Measurements from ENCODE around the gene IFI30. TPM values are rescaled to one million over a fixed set of nuclear protein-coding genes. Genes with fewer than 3 reads are reported as not detected.

Gene IFI30
- polyA plus RNA-seq, 1 donor: 270 TPM

DNA sequence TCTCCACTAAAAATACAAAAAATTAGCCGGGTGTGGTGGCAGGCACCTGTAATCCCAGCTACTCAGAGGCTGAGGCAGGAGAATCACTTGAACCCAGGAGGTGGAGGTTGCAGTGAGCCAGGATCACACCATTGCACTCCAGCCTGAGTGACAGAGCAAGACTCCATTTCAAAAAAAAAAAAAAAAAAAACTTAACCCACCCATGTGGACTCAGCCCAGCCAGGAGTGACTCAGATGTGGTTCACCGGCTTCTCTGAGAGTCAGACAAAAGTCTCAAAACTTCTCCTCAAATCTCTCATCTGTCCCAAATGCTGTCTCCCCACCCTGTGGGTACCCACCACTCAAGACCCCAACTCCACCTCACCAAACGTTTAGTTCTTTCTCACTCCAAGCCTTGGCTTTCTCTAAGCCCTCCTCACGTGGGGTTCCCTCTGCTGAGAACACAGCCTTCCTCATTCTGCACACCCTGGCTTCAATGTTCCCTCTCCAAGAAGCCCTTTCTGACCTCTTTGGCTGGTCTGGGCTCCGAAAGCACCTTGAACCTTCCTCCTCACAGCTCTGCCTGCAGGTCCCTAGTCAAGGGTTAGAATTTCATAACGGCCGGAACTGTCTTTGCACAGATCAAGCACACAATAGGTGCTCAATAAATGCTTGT lies 41.3 kb downstream of the IFI30 start:
- Histone ChIP-seq H3K27ac (ENCODE audit: low read length) (no peak overlapping the region), H3K4me1 (ENCODE audit: control insufficient read depth, insufficient read depth, low read length) (no peaks in the 10 kb centered on the region), H3K9me3 (ENCODE audit: control insufficient read depth, low read depth, low read length) (no peaks in the 10 kb centered on the region), H3K27me3 (ENCODE audit: control insufficient read depth, insufficient read depth, low read length) (peaks cover 12% of the 10 kb centered on the region), H3K4me3 (ENCODE audit: low read length) (no peak overlapping the region), H3K36me3 (ENCODE audit: control insufficient read depth, insufficient read depth, low read length) (no peaks in the 10 kb centered on the region)
- WGBS (ENCODE audit: insufficient coverage, low lambda C conversion rate): no CpG with 5 or more reads among the region's 7 CpGs
- no peak for DNase-seq

DNA sequence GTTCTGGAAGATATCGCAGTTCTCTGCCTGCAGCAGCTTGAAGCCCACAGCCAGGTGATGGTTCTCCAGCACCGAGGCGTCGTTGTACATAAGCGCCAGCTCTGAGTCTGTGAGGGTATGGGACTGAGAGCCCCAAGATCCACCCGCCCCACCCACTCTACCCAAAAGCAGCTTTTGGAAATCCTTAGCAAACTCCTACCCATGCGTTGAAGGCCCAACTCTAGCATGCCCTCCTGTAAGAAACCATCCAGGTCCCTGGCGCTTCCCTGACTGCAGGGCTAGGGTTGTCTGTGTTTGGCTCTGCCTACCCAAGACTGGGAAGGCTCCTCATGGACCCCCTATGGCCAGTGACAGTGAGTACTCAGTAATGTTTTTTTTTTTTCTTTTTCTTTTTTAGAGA lies 43.2 kb downstream of the IFI30 start:
- WGBS (ENCODE audit: insufficient coverage, low lambda C conversion rate): no CpG with 5 or more reads among the region's 8 CpGs
- H3K4me1 ChIP-seq (ENCODE audit: control insufficient read depth, insufficient read depth, low read length): peaks cover 4% of the 10 kb centered on the region
- no peak overlapping the region for H3K4me3 ChIP-seq (ENCODE audit: low read length)
- H3K27ac ChIP-seq (ENCODE audit: low read length): no peak overlapping the region
- DNase-seq: no peak
- H3K36me3 ChIP-seq (ENCODE audit: control insufficient read depth, insufficient read depth, low read length): no peaks in the 10 kb centered on the region
- H3K9me3 ChIP-seq (ENCODE audit: control insufficient read depth, low read depth, low read length): no peaks in the 10 kb centered on the region
- H3K27me3 ChIP-seq (ENCODE audit: control insufficient read depth, insufficient read depth, low read length): peaks cover 19% of the 10 kb centered on the region

- no CpG with 5 or more reads among the region's 17 CpGs for WGBS (ENCODE audit: insufficient coverage, low lambda C conversion rate)
- H3K4me1 ChIP-seq (ENCODE audit: control insufficient read depth, insufficient read depth, low read length): peaks cover 4% of the 10 kb centered on the region
- no peaks in the 10 kb centered on the region for H3K9me3 ChIP-seq (ENCODE audit: control insufficient read depth, low read depth, low read length)
- DNase-seq: no peak
- no peak overlapping the region for H3K4me3 ChIP-seq (ENCODE audit: low read length)
- H3K27me3 ChIP-seq (ENCODE audit: control insufficient read depth, insufficient read depth, low read length): peaks cover 23% of the 10 kb centered on the region
- H3K27ac ChIP-seq (ENCODE audit: low read length): no peak overlapping the region
- H3K36me3 ChIP-seq (ENCODE audit: control insufficient read depth, insufficient read depth, low read length): no peaks in the 10 kb centered on the region
These were observed 44.5 kb downstream of the IFI30 start for GRCh38 chr19:18218159-18218558.

DNA sequence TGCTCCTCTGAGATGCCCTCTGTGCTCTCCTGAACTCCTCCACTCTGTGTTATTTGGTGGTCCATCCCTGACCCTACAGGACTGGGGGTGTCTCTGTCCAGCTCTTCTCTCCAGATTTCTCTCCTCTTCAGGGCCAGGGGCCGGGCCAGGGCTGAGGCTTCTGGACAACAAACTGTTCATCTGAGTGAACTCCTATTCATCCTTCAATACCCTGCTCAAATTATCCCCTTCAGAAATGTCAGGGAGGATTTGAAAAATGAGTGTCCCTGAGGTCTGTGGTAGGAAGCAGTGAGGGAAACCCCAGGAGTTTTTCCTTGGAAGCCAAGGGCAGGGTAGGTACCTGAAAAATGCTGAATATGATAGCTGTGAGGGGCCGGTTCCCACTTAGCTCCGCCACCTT lies 45.0 kb downstream of the IFI30 start:
- Histone ChIP-seq H3K36me3 (ENCODE audit: control insufficient read depth, insufficient read depth, low read length) (no peaks in the 10 kb centered on the region), H3K27me3 (ENCODE audit: control insufficient read depth, insufficient read depth, low read length) (peaks cover 20% of the 10 kb centered on the region), H3K9me3 (ENCODE audit: control insufficient read depth, low read depth, low read length) (no peaks in the 10 kb centered on the region), H3K4me1 (ENCODE audit: control insufficient read depth, insufficient read depth, low read length) (peaks cover 4% of the 10 kb centered on the region), H3K4me3 (ENCODE audit: low read length) (no peak overlapping the region), H3K27ac (ENCODE audit: low read length) (no peak overlapping the region)
- WGBS (ENCODE audit: insufficient coverage, low lambda C conversion rate): no CpG with 5 or more reads among the region's 3 CpGs
- DNase-seq: no peak

GRCh38 chr19:18219911-18220631 lies 46.5 kb downstream of the IFI30 start:
- WGBS (ENCODE audit: insufficient coverage, low lambda C conversion rate): no CpG with 5 or more reads among the region's 28 CpGs
- DNase-seq: no peak
- H3K36me3 ChIP-seq (ENCODE audit: control insufficient read depth, insufficient read depth, low read length): no peaks in the 10 kb centered on the region
- H3K27me3 ChIP-seq (ENCODE audit: control insufficient read depth, insufficient read depth, low read length): peaks cover 31% of the 10 kb centered on the region
- peaks cover 15% of the 10 kb centered on the region for H3K4me1 ChIP-seq (ENCODE audit: control insufficient read depth, insufficient read depth, low read length)
- no peak overlapping the region for H3K27ac ChIP-seq (ENCODE audit: low read length)
- H3K4me3 ChIP-seq (ENCODE audit: low read length): no peak overlapping the region
- peaks cover 3% of the 10 kb centered on the region for H3K9me3 ChIP-seq (ENCODE audit: control insufficient read depth, low read depth, low read length)

DNA sequence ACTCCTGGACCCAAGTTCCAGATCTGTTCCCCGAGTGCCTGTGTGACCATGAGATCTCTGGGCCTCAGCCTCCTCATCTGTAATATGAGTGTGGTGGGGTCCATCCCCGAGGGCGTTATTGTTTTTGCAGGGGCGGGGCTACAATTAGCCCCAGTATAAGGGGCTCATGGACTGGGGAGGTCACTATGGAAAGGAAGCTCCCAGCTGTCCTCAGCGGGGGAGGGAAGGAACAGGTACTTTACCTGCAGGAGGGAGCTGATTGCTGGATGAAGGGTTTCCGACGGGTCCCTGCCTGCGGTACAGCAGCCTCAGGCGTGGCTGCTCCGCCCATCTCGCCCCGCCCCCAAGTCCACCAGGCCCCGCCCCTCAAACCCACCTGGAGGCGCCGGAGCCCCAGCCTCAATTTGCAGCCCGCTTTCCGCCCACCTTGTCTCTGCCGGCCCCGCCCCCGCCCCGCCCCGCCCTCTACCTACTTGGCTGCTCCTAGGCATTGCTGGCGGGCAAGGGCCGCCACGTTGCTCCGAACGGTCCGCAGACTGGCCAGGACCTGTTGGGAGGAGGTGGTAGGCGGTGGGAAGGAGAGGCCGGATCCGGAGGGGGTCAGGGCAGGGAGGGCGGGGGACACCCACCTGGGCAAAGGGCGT lies 47.1 kb downstream of the IFI30 start:
- DNase-seq: no peak
- no CpG with 5 or more reads among the region's 33 CpGs for WGBS (ENCODE audit: insufficient coverage, low lambda C conversion rate)
- Histone ChIP-seq H3K4me3 (ENCODE audit: low read length) (no peak overlapping the region), H3K4me1 (ENCODE audit: control insufficient read depth, insufficient read depth, low read length) (peaks cover 18% of the 10 kb centered on the region), H3K36me3 (ENCODE audit: control insufficient read depth, insufficient read depth, low read length) (no peaks in the 10 kb centered on the region), H3K27me3 (ENCODE audit: control insufficient read depth, insufficient read depth, low read length) (peaks cover 38% of the 10 kb centered on the region), H3K27ac (ENCODE audit: low read length) (no peak overlapping the region), H3K9me3 (ENCODE audit: control insufficient read depth, low read depth, low read length) (peaks cover 3% of the 10 kb centered on the region)

- H3K36me3 ChIP-seq (ENCODE audit: control insufficient read depth, insufficient read depth, low read length): no peaks in the 10 kb centered on the region
- H3K4me3 ChIP-seq (ENCODE audit: low read length): no peak overlapping the region
- H3K27ac ChIP-seq (ENCODE audit: low read length): no peak overlapping the region
- peaks cover 18% of the 10 kb centered on the region for H3K4me1 ChIP-seq (ENCODE audit: control insufficient read depth, insufficient read depth, low read length)
- peaks cover 49% of the 10 kb centered on the region for H3K27me3 ChIP-seq (ENCODE audit: control insufficient read depth, insufficient read depth, low read length)
- WGBS (ENCODE audit: insufficient coverage, low lambda C conversion rate): 86% methylated on average over 1 of the region's 25 CpGs
- no peak for DNase-seq
- peaks cover 3% of the 10 kb centered on the region for H3K9me3 ChIP-seq (ENCODE audit: control insufficient read depth, low read depth, low read length)
These were observed 48.5 kb downstream of the IFI30 start for GRCh38 chr19:18221815-18222725.

DNA sequence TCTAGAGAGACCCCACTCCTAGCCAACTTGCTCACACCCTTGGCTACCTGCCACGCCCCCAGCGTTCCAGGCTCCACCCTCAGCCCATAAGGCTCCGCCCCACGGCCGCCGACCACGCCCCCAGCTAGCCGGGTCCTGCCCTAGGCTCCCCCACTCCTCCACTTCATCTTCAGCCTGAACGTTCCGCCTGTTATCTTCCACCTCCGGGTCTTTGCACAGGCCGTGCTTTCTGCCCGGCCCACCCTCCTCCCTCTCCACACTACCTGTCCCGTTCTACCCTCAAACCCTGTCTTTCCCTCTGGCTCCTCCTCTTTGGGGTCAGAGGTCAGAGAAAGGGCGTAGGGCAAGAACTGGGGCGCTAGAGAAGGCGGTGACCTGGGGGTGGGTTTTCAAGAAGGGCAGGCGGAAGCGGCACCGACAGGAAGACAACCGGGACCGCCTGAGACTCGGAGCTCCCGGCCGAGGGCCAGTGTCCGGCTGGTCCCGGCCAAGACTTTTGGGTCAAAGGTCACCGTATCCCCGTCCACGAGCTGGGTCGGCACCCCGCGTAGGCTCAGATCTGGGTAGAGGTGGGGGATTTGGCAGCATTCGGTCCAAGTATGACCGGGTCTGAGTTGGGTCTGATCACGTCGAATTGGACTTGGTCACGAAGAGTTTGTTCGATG lies 50.4 kb downstream of the IFI30 start:
- H3K27ac ChIP-seq (ENCODE audit: low read length): no peak overlapping the region
- peaks cover 18% of the 10 kb centered on the region for H3K4me1 ChIP-seq (ENCODE audit: control insufficient read depth, insufficient read depth, low read length)
- H3K9me3 ChIP-seq (ENCODE audit: control insufficient read depth, low read depth, low read length): peaks cover 3% of the 10 kb centered on the region
- peaks cover 55% of the 10 kb centered on the region for H3K27me3 ChIP-seq (ENCODE audit: control insufficient read depth, insufficient read depth, low read length)
- no CpG with 5 or more reads among the region's 39 CpGs for WGBS (ENCODE audit: insufficient coverage, low lambda C conversion rate)
- peak overlapping the region; percentile 45 for H3K4me3 ChIP-seq (ENCODE audit: low read length)
- no peaks in the 10 kb centered on the region for H3K36me3 ChIP-seq (ENCODE audit: control insufficient read depth, insufficient read depth, low read length)
- DNase-seq: peak in 1 of 2 donors; percentile 39

GRCh38 chr19:18224525-18225354 lies 51.1 kb downstream of the IFI30 start:
- peak overlapping the region; percentile 45 for H3K4me3 ChIP-seq (ENCODE audit: low read length)
- peaks cover 3% of the 10 kb centered on the region for H3K9me3 ChIP-seq (ENCODE audit: control insufficient read depth, low read depth, low read length)
- H3K27ac ChIP-seq (ENCODE audit: low read length): no peak overlapping the region
- no peaks in the 10 kb centered on the region for H3K36me3 ChIP-seq (ENCODE audit: control insufficient read depth, insufficient read depth, low read length)
- H3K27me3 ChIP-seq (ENCODE audit: control insufficient read depth, insufficient read depth, low read length): peaks cover 57% of the 10 kb centered on the region
- WGBS (ENCODE audit: insufficient coverage, low lambda C conversion rate): no CpG with 5 or more reads among the region's 81 CpGs
- DNase-seq: peak; percentile 96 to 97
- peaks cover 18% of the 10 kb centered on the region for H3K4me1 ChIP-seq (ENCODE audit: control insufficient read depth, insufficient read depth, low read length)
